Left lobe of liver (tissue), 2 donors: ENCODE data around the gene C4orf36. TPM values are rescaled to one million over a fixed set of nuclear protein-coding genes. Genes with fewer than 3 reads are reported as not detected.
A peak's percentile ranks its signal among the peaks of the same experiment; 100 is the strongest.

ENCODE experiments used
- ATAC-seq: fragments of 200-7000 bp; cut with Tn5 transposase; one replicate; pipeline ENCODE4 v1.9.1; 2020; ENCODE audit warnings: mild to moderate bottlenecking, moderate library complexity
- DNase-seq: peaks from one replicate; pipeline ENCODE4 v3.0.0-alpha.2; 2020; ENCODE audit warnings: low spot score
- total RNA-seq: library from RNA; stranded (reverse); gene quantifications from one replicate; pipeline ENCODE4 v1.2.1, GENCODE V29; 2021
- donor health status: DM: no; HTN: no; CAD: no; lungs with moderate emphysema.
- donor health status: DM: no; HTN: yes; CAD: no.

C4orf36 gene, protein sequence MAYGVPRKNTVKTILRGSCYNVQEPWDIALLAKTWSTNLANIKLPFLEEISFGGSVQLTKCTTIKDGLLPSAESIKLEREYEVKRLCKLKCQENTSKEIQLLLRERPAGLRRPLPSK
- not detected for total RNA-seq

DNA sequence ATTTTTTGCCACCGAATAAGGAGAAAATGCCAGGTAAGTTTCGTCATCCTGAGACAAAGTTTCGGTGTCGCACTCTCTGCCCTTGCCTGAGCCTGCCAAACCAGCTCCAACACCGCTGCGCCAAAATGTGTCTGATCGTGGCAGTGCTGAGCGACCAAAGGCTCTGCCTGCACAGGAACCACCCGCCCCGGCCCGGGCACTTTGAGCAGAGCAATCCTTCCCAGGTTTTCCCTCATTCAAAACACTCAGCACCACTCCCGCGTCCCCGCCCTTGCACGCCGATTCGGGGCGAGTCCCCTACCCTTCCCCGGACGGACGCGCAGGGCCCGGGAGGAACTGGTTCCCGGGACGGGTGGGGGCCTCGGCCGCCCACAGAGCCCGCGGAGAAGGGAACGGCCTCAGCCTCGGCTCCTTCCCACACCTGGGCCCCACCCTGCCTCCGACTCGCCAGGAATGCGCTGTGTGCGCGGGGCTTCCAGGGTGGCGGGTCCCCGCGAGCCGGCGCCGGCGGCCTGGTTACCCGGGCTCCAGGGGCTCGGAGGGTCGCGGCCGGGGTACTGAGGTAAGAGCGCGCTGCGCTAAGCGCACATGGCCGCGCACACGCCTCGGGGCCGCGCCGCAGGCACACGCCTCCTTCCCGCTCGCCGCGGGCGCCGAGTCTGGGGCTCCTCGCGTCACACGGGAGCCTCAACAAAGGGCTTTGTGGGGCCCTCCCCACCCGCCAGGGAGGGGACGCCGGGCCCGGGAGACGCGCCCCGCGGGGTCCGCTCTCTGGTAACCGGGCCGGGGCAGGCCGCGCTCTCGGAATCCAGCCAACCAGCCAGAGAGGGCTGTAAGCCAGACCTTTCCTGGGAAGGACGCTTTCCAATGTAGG, at the start of gene C4orf36:
Gene C4orf36, minus strand, starts transcription at position 661 of the 874 bp plus-strand sequence. CDS start 902 bp downstream, outside the sequence.
- DNase-seq (peak; percentile 87), ATAC-seq (peak; percentile 92)

DNA sequence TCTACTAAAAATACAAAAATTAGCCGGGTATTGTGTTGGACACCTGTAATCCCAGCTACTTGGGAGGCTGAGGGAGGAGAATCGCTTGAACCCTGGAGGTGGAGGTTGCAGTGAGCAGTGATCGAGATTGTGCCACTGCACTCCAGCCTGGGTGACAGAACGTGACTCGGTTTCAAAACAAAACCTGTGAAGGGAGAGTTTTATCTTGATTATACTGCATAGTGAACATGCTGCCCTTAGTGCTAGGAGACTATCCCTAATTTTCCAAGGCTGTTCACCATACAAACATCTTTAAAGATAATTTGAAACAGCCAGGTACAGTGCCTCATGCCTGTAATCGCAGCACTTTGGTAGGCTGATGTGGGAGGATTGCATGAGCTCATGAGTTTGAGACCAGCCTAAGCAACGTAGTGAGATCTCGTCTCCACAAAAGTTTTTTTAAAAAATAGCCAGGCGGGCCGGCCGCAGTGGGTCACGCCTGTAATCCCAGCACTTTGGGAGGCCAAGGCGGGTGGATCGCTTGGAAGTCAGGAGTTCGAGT, 48.8 kb upstream of the C4orf36 start:
- DNase-seq (no peak), ATAC-seq (no peak)

DNA sequence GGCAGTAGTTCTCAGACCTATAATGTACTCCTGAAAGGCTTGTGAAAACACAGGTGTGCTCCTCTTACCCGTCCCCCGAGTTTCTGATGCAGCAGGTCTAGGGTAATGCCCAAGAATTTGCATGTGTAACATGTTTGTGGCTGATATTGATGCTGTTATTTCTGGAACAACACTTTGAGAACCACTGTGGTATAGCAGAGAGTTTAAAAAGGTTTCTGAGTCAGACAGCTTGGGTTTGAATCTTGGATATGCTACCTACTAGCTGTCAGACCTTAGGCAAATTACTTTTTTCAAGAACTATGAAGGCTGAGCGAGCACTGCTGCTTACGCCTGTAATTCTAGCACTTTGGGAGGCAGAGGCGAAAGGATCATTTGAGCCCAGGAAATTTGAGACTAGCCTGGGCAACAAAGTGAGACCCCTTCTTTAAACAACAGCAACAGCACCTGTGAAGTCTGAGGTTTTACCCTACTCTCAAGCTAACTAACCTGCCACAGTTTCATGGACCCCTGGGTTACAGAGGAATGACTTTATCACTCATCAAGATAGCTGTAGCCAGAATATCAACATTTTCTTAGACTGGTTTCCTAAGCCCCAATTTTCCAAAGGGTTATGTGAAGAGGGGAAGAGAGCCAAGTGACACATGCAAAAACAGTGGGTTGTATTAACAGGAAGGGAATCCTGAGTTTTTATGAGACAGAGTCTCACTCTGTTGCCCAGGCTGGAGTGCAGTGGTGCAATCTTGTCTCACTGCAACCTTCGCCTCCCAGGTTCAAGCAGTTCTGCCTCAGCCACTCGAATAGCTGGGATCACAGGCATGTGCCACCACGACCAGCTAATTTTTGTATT, 47.7 kb upstream of the C4orf36 start:
- no peak for ATAC-seq
- DNase-seq = no peak

DNA sequence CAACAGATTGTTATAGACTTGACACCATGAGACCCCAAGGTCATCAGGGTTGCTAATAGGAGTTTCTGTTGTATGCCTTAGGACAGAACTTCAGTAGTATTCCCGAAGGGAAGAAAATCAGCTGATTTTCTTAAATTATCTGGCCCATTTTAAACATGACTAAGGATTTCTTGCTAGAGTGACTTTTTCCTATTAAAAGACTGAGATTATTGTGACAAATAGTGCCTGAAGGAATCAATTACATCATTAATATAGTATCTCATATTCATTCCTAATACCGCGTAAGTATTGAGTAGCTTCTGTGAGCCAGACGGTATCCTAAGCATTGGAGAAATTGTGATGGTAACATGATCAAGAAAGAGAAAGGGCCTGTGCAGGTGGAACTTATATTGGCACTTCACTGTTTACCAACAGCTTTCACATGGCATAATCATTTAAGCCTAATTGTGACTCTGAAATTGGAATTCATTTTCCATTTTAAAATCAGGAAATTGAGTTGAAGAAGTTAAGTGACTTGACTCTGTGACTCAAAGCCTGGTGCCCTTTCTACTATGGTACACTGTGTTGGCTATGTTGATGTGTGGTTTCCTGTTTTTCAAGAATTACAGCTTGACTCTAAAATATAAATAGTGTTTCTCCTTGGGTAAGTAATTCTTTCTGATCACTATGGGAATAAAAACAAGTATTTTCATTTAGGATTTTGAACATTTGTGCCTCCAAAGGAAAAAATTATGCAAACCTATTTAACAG, 46.7 kb upstream of the C4orf36 start:
- no peak for DNase-seq
- no peak for ATAC-seq

DNA sequence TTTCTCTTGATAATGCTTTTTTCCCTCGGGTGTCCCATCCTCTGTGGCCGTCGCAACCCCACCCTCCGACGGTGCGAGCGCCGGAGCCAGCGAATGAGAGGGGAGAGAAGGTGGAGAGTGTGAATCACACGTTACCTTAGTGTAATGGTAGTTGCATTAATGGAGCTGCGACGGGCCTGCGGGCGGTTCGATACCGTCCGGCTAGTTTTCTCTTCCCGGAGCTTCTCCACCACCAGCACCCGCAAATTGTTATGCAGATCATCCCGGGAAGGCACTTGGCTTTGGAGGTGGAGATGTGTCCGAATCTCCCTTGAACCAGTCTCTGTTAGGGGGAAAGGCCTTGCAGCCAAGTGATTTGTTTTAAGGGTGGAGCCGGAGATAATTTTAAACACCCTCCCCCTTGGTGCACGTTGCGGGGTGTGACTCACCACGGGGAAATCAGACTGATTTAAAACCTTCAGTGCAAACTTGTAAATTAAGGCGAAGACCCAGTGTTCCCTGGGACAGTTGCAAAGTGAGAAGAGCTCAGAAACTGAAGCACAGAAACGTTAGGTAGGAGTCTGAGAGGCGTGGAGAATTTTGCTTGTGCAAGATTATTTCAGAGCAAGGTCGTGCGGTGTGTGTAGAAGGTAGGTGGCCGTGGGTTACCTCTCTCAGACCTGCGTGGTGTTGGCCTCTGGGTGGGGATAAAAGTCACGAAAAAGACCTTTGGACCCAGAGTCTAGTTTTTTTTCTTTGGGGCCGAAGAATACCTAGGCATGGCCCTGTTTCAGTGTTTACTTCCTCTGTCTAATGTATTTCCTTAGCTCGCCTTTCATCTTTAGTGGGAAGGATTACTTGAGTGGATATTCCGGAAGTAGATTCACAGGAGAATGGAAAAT, 43.9 kb upstream of the C4orf36 start:
- peak; percentile 56 for ATAC-seq
- DNase-seq = peak; percentile 79

DNA sequence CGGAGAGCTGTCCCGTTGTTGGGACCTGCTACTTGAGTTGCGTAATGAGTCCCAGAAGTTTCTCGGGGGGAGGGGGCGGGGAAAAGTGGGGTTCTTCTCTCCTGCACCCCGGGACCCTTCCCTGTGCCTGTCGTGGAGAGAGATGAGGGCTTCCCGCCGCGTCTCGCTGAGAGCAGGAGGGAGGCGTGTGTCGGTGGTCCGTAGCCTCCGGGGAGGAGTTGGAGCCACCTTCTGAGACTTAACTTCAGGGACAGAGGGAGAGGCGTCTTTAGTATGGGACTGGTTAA, 43.3 kb upstream of the C4orf36 start:
- ATAC-seq (peak; percentile 3), DNase-seq (peak; percentile 61)

DNA sequence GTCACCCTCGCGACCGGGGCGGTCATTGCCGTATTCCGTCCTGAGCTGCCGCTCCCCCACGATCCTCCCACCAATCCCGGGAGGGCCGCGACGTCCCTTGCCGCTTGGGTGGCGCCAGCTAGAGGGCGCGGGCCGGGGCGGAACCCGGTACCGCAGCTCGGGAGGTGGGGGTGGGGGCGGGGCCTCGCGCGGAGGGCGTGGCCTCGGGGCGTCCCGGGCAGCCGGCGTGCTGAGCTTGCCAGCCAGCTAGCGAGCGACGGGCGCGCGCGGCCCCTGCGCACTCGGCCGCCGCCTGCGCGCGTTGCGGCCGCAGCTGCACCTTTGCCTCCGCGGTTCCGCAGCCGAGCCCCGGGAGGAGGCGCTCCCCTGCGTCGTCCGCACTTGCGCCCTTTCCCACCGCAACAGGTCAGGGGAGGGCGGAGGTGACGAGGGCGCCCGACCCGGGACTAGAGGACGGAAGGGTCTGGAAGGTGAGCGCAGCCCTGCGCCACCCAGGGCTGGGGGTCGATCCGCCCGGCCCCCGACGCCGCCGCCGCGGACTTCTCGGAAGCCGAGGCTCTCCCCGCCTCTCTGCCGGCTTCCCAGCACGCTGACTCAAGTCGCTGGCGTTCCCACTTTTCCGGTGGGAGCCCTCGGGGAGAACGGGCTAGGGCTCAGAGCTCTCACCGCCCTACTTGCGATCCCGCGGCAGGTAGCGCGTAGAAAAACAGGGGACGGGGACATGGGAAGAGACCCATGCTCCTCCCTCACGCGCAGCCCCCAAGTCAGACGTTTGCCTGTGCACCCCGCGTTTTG, 42.7 kb upstream of the C4orf36 start, which contains the start of gene AFF1:
Gene AFF1, plus strand, starts transcription at position 241 of the 795 bp plus-strand sequence. CDS start 13,523 bp downstream, outside the sequence.
- ATAC-seq (peak; percentile 86), DNase-seq (peak; percentile 96)

DNA sequence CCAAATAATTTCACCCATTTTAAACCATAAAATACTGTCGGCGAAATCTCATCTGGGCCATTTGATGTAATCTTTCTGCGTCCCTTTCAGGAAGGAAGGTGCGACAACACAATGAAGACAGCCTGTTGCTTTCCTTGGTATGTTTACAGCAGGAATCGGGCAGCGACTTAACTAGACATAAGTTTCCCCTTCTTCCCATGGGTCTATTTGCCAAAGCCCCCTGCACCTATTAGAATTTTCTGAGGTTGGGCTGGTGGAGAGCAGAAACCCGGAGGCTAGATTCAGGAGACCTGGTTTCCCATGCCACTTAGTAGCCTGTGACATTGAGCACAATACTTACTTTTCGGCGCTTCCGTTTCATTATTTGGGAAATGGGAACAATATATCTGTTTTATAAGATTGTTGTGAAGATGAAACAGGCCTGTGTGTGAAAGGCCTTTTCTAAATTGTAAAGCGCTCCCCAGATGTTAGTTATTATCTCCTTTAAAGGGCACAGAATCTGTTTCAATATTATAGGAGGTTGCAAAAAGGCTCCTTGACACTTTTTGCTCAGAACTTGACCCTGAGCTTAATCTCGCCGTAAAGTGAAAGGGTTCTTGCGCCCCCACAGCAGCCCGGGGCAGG, 42.0 kb upstream of the C4orf36 start:
- DNase-seq (no peak), ATAC-seq (no peak)

DNA sequence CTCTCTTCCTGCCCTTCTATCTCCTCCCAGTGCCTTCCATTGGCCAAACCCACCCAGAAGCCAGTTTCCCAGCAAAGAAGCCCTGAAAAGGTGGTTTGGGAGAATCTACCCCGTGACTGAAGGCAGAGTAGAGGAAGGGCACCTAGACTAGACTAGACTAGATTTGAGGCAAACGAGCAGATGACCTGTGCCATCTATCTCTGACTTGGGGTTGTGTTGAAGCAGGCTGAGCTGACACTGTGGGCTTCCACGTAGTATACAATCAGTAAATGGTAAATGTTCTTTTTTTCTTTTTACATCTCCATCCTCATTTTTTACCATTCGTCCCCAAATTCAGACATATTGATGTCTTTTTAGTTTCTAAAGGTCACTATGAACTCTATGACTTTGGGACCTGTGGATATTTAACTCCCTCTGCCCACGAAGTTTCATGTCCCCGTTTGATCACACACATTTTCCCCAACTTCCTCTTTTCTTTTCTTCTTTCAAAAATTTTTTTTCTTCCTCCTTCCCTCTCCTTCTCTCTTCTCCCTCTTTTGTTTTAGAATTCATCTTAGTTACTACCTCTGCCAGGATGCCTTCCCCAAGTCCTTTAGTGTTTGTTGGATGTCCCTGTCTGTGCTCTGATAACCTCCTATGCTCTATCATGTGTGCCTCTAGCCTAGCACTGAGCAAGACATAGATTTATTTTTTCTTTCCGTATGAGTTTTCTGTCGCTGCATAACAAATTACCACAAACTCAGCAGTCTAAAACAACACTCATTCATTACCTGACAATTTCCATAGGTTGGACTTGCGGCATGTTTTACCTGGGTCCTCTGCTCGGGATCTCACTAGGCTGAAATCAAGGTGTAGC, 36.4 kb upstream of the C4orf36 start:
- ATAC-seq = peak; percentile 12

DNA sequence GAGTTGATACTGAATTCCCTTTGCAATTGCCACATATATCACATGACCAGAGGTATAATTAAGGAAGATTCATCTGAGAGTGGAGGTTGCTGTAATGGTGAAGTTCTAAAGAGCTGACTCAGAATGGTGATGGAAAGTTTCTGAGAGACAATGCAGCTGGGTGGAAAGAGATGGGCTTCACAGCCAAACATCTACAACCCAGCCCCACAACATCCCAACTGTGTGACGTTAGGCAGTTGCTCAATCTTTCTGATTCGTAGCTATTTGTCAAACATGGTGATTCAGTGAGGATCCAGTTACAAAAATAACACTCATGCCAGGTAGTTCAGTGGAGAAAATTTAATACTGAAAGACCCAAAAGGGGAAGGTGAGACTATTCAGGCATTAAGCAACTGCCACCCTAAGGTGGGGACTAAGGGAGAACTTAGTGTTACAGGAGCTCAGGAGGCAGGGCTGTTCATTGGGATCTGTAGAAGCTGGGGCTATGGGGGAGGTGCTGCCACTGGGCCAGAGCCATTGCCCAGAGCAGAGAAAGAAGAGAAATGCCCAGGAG, 35.7 kb upstream of the C4orf36 start:
- no peak for DNase-seq
- ATAC-seq = peak; percentile 73

More for the DNA sequence above, 36.4 kb upstream of the C4orf36 start:
- DNase-seq = no peak

DNA sequence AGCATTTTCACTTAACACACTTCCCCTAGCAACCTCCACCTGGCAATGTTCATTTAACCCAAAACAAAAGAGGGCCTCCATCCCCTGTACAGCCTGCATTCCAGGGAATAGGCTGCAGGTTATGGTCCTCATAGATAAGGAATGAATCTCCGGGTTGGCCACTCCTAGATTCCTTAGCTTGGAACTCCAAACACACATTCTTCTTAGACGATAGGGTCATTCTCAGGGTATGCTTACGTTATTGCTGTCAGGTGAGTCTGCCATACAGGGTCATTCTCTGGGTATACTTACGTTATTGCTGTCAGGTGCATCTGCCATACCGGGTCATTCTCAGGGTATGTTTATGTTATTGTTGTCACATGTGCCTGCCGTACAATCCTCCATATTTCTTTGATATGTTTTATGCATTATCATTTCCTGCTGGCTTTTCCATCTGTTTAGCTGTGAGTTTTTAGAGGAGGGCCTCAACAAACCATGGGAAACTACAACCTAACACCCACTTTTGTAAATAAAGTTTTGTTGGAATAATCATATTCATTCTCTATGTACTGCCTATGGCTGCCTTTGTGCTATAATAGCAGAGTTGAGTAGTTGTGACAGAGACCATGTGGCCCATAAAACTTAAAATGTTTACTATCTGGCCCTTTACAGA, 34.3 kb upstream of the C4orf36 start:
- no peak for ATAC-seq
- no peak for DNase-seq

DNA sequence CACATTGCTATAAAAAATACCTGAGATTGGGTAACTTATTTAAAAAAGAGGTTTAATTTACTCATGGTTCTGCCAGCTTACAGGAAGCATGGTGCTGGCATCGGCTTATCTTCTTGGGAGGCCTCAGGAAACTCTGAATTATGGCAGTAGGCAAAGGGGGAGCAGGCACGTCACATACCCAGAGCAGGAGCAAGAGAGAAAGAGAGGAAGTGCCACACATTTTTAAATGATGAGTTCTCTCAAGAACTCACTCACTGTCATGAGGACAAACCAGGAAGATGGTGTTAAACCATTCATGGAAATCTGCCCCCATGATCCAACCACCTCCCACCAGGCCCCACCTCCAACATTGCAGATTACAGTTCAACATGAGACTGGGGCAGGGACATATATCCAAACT, 32.6 kb upstream of the C4orf36 start:
- no peak for ATAC-seq

DNA sequence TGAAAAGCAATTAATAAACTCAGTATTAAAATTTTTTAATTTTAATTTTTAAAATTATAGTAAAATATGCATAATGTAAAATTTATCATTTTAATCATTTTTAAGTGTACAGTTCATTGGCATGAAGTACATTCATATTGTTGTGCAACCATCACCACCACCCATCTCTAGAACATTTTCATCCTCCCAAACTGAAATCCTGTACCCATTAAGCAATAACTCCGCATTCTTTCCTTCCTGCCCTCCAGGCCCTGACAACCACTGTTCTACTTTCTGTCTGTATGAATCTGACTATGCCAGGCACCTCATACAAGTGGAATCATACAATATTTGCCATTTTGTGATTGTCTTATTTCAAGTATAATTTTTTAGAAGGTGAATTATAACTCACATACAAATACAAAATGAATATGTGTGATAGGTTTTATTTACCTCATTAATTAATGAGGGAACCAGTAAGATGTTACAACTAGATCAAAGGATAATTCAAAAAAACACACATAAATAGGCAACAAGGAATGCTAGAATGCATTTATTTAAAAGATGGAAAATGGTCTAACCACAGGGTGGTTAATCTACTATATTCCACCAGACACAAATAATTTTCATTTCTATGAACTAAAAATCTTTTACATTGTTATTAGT, 29.5 kb upstream of the C4orf36 start:
- DNase-seq = no peak
- ATAC-seq = peak; percentile 60

More for the DNA sequence above, 32.6 kb upstream of the C4orf36 start:
- DNase-seq = no peak

DNA sequence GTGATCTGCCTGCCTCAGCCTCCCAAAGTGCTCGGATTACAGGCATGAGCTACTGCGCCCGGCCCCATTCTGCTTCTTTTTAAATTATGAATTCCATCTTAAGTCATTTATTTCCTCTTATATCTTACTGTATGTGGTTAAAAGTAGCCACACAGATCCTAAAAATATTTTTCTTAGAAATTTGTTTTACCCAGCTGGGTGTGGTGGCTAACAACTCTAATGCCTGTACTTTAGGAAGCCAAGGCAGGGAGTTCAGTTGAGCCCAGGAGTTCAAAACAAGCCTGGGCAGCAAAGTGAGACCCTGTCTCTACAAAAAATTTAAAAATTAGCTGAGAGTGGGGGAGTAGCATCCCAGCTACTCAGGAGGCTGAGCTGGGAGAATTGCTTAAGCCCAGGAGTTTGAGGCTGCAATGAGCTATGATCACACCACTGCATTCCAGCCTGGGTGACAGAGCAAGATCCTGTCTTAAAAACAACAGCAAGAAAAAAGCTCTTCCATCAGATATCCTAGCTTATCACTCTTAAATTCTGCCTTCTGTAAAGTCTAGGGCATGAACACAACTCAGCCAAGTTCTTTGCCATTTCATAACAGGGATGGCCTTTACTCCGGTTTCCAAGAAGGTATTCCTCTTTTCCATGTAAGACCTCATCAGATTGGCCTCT, 27.5 kb upstream of the C4orf36 start:
- no peak for ATAC-seq
- DNase-seq = no peak

DNA sequence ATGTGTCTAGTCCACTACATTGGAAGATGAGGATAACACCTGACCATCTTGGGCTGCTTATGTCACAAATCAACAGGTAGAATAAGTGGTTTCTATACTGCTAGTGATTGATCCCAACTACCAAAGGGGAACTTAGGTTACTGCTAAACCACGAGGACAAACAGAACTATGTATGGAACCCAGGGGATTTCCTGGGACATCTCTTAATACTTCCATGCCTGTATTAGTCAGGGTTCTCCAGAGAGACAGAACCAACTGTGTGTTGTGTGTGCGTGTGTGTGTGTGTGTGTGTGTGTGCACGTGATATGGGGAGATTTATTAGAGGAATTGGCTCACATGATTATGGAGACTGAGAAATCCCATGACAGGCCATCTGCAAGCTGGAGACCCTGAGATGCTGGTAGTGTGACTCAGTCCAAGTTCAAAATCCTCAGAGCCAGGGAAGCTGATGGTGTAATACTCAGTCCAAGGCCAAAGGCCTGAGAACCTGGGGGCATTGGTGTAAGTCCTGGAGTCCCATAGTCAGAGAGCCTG, 26.4 kb upstream of the C4orf36 start:
- no peak for DNase-seq
- no peak for ATAC-seq
